HepG2 (cell line): ENCODE measurements around the gene ARL8B. TPM values are rescaled to one million over a fixed set of nuclear protein-coding genes. Genes with fewer than 3 reads are reported as not detected.

Source experiments
- ATAC-seq: fragments of 200-7000 bp; cut with Tn5 transposase; 3 replicates; pipeline ENCODE4 v1.9.1; 2020; ENCODE audit warnings: mild to moderate bottlenecking, moderate library complexity
- BruUV-seq: library from RNA; stranded (reverse); fragments of 400-500 nt; replicated peaks from 2 replicates; lab custom pipeline; 2021; lab: Mats Ljungman, UMichigan
- CTCF ChIA-PET: fragments of 300-600 bp; formaldehyde crosslinking; extraction: SDS; loops from one replicate; lab custom pipeline; 2021; ENCODE audit warnings: low total read pairs, inconsistent platforms, low intra/inter-chr PET ratio; lab: Yijun Ruan, JAX
- POLR2A ChIA-PET: fragments of 350-600 bp; sonication (Branson Sonifier 250); formaldehyde crosslinking; loops from one replicate; lab custom pipeline; 2020; ENCODE audit warnings: antibody characterized with exemption, inconsistent platforms; lab: Yijun Ruan, JAX
- DNase-seq: peaks from one replicate; pipeline ENCODE4 v3.0.0-alpha.2; 2015; ENCODE audit warnings: low spot score
- FAIRE-seq: peaks from 3 replicates; lab custom pipeline; 2011; peaks lifted over from hg19 to GRCh38; lab: Jason Lieb, UNC
- H2AFZ ChIP-seq: one replicate; pipeline ENCODE4 v1.6.1; 2011; ENCODE audit warnings: low read length, inconsistent platforms
- H3K27ac ChIP-seq: fragments of 300-600 bp; 3 replicates; pipeline ENCODE4 v1.8.0; 2011; ENCODE audit warnings: mixed run types, mild to moderate bottlenecking, mixed read lengths, low read length, inconsistent platforms; ENCODE audit not compliant: insufficient read depth; ENCODE audit errors: extremely low read length
- H3K27me3 ChIP-seq, 2 experiments: fragments of 200-600 bp in 1 of 2; 2 replicates in 1 of 2; 3 replicates in 1 of 2; pipeline versions ENCODE4 v1.6.0 to v1.8.0; 2011; ENCODE audit warnings: low read length in 2 of 2, mild to moderate bottlenecking in 2 of 2, moderate library complexity in 2 of 2, inconsistent platforms in 1 of 2; ENCODE audit not compliant: insufficient read depth in 2 of 2, control insufficient read depth in 1 of 2
- H3K36me3 ChIP-seq, 2 experiments: fragments of 200-600 bp in 1 of 2; replicated peaks in 1 of 2; 2 replicates in 1 of 2; 3 replicates in 1 of 2; pipeline versions ENCODE4 v1.5.1 to v1.8.0; 2011; ENCODE audit warnings: low read length in 2 of 2, inconsistent platforms in 1 of 2; ENCODE audit not compliant: insufficient read depth in 2 of 2, control insufficient read depth in 1 of 2
- H3K4me1 ChIP-seq: 2 replicates; pipeline ENCODE4 v1.5.1; 2012; ENCODE audit warnings: low read length, inconsistent platforms; ENCODE audit not compliant: insufficient read depth
- H3K4me2 ChIP-seq: 2 replicates; pipeline ENCODE4 v1.6.0; 2011; ENCODE audit warnings: low read depth, low read length, inconsistent platforms
- H3K4me3 ChIP-seq, 3 experiments: fragments of 200-600 bp in 1 of 3; sonication (generic), shearing (Covaris generic) in 1 of 3; replicated peaks in 1 of 3; 2 replicates each; pipeline ENCODE4 v1.5.1; 2011 to 2016; ENCODE audit warnings: low read length in 3 of 3, inconsistent platforms in 2 of 3, low read depth in 2 of 3, mild to moderate bottlenecking in 2 of 3, control low read depth in 1 of 3, mixed read lengths in 1 of 3; ENCODE audit not compliant: insufficient read depth in 1 of 3
- H3K79me2 ChIP-seq: one replicate; pipeline ENCODE4 v1.6.1; 2011; ENCODE audit warnings: low read length, inconsistent platforms; ENCODE audit not compliant: insufficient read depth
- H3K9ac ChIP-seq: 2 replicates; pipeline ENCODE4 v1.6.0; 2011; ENCODE audit warnings: mild to moderate bottlenecking, low read depth, low read length, inconsistent platforms; ENCODE audit not compliant: insufficient read depth
- H3K9me3 ChIP-seq: 2 replicates; pipeline ENCODE4 v1.5.1; 2012; ENCODE audit warnings: mild to moderate bottlenecking, low read length
- H4K20me1 ChIP-seq: 2 replicates; pipeline ENCODE4 v1.6.0; 2011; ENCODE audit warnings: inconsistent platforms, mild to moderate bottlenecking, low read length, moderate library complexity; ENCODE audit not compliant: insufficient read depth
- FOXJ3 ChIP-seq: sonication (generic); formaldehyde crosslinking; IDR thresholded peaks from 2 replicates; pipeline ENCODE4 v1.4.0; 2020; ENCODE audit warnings: missing genetic modification reagents, mild to moderate bottlenecking, borderline replicate concordance
- GTF3A ChIP-seq: sonication (generic); formaldehyde crosslinking; conservative IDR thresholded peaks from 2 replicates; pipeline ENCODE4 v1.4.0; 2020; ENCODE audit warnings: mild to moderate bottlenecking, missing genetic modification reagents
- ZNF264 ChIP-seq: sonication (generic); formaldehyde crosslinking; IDR thresholded peaks from 2 replicates; pipeline ENCODE4 v1.4.0; 2020; ENCODE audit warnings: missing genetic modification reagents
- ZNF484 ChIP-seq: sonication (generic); formaldehyde crosslinking; IDR thresholded peaks from 2 replicates; pipeline ENCODE4 v1.5.1; 2020; ENCODE audit warnings: mild to moderate bottlenecking, low read depth, missing genetic modification reagents, borderline replicate concordance
- ZSCAN20 ChIP-seq: sonication (generic); formaldehyde crosslinking; IDR thresholded peaks from 2 replicates; pipeline ENCODE4 v1.4.0; 2020; ENCODE audit warnings: missing genetic modification reagents, mild to moderate bottlenecking, borderline replicate concordance
- ZSCAN22 ChIP-seq: sonication (generic); formaldehyde crosslinking; IDR thresholded peaks from 2 replicates; pipeline ENCODE4 v1.4.0; 2020; ENCODE audit warnings: mild to moderate bottlenecking, missing genetic modification reagents
- WGBS: methylation state at CpG from one replicate; pipeline ENCODE4 v1.1.6; 2017; ENCODE audit warnings: low lambda C conversion rate; 5-methylcytosine and 5-hydroxymethylcytosine counted together
- in situ Hi-C: cut with HindIII; loops from 2 replicates; pipeline ENCODE4 v1.10.0; 2017; ENCODE audit warnings: low pct_unique_long_range_greater_than_20kb; ENCODE audit not compliant: extremely low pct_ligation_motif_present
- intact Hi-C: fragments of 100-400 bp; cut with micrococcal nuclease; formaldehyde crosslinking; loops from one replicate; pipeline ENCODE4 v1.10.0; 2022; ENCODE audit not compliant: unreplicated experiment
- polyA plus RNA-seq, 8 experiments: library from polyadenylated mRNA; depleted of rRNA in 3 of 8; stranded (reverse) in 7 of 8; unstranded in 1 of 8; fragments of >200 nt; fragmentation: Illumina TruSeq in 4 of 8; extraction: Trizol in 4 of 8; gene quantifications; 2 replicates each; pipeline versions ENCODE4 v1.2.1 to v1.2.3, GENCODE V29; 2011 to 2016; ENCODE audit warnings: low read depth in 4 of 8, missing spikeins in 1 of 8, mixed read lengths in 1 of 8; ENCODE audit not compliant: insufficient read depth in 1 of 8
- total RNA-seq, 5 experiments: library from RNA; depleted of rRNA; stranded (reverse); fragments of >200 nt; fragmentation: Illumina TruSeq; extraction: Trizol; gene quantifications; 2 replicates each; pipeline ENCODE4 v1.2.3, GENCODE V29; 2016; ENCODE audit warnings: low read depth in 1 of 5
- TF ChIP-seq, protein P1 (sequence below): IDR thresholded peaks from 2 replicates; pipeline ENCODE4 v1.6.1; 2016; ENCODE audit warnings: missing compliant biosample characterization, missing genetic modification reagents, borderline replicate concordance
- TF ChIP-seq, protein P2 (sequence below): sonication (generic); formaldehyde crosslinking; IDR thresholded peaks from 2 replicates; pipeline ENCODE4; 2020; ENCODE audit warnings: missing genetic modification reagents, mild to moderate bottlenecking, borderline replicate concordance
- TF ChIP-seq, protein P3 (sequence below), 2 experiments: sonication (generic) in 1 of 2; formaldehyde crosslinking in 1 of 2; IDR thresholded peaks; 2 replicates each; pipeline versions ENCODE4 v1.6.1 to v1.9.0; 2014 to 2022; ENCODE audit warnings: antibody characterized with exemption in 1 of 2, borderline replicate concordance in 1 of 2, inconsistent platforms in 1 of 2, low read depth in 1 of 2, missing genetic modification reagents in 1 of 2

ARL8B gene
- total and polyA plus RNA-seq, 2 of the 13 experiments (the other 11 are each of a cell fraction or from before 2014, with no cell fraction given), result 23.5 to 30.4 TPM

DNA sequence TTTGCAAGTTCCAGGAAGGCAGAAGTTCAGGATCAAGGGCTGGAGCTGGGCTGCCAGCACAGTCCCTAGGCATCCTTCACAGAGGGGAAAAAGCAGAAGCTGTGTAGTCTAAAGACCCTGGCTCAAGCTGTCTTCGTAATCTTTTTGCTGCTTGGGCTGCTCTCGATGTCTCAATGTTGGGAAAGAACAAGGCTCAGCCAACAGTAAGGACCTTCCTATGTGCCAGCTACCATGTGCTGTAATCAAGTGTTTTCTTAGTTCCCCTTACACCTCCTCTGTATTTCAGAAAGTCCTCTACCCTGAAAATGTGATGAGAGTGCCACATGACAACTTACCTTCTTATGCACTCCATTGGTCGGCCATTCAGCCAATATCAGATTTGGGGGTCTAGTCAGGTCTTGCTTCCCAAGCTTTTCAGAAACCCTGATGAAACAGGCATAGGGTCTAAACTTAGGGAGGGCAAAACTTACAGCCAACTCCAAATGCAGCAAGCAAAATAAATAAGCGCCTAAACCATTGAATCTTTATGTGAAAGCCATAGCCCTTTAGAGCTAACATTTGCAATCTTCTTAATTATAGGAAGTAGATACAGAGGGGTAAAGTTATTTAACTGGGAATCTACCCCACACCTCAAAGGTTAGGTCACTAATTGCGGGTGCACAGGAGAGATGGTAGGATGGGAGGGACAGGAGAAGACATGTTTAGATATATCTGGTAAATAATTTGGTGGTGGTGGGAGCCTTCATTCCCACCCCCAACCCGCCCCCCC is 64.2 kb downstream of the ARL8B start (continued):
- TF ChIP-seq, protein P1, sequence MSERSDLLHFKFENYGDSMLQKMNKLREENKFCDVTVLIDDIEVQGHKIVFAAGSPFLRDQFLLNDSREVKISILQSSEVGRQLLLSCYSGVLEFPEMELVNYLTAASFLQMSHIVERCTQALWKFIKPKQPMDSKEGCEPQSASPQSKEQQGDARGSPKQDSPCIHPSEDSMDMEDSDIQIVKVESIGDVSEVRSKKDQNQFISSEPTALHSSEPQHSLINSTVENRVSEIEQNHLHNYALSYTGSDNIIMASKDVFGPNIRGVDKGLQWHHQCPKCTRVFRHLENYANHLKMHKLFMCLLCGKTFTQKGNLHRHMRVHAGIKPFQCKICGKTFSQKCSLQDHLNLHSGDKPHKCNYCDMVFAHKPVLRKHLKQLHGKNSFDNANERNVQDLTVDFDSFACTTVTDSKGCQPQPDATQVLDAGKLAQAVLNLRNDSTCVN (CRISPR knock-in tag), result no peak
- TF ChIP-seq ZSCAN22 (CRISPR knock-in tag), result no peak
- TF ChIP-seq, protein P2, sequence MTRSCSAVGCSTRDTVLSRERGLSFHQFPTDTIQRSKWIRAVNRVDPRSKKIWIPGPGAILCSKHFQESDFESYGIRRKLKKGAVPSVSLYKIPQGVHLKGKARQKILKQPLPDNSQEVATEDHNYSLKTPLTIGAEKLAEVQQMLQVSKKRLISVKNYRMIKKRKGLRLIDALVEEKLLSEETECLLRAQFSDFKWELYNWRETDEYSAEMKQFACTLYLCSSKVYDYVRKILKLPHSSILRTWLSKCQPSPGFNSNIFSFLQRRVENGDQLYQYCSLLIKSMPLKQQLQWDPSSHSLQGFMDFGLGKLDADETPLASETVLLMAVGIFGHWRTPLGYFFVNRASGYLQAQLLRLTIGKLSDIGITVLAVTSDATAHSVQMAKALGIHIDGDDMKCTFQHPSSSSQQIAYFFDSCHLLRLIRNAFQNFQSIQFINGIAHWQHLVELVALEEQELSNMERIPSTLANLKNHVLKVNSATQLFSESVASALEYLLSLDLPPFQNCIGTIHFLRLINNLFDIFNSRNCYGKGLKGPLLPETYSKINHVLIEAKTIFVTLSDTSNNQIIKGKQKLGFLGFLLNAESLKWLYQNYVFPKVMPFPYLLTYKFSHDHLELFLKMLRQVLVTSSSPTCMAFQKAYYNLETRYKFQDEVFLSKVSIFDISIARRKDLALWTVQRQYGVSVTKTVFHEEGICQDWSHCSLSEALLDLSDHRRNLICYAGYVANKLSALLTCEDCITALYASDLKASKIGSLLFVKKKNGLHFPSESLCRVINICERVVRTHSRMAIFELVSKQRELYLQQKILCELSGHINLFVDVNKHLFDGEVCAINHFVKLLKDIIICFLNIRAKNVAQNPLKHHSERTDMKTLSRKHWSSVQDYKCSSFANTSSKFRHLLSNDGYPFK (CRISPR knock-in tag), result no peak
- TF ChIP-seq, all 625 proteins: peak for 4

DNA sequence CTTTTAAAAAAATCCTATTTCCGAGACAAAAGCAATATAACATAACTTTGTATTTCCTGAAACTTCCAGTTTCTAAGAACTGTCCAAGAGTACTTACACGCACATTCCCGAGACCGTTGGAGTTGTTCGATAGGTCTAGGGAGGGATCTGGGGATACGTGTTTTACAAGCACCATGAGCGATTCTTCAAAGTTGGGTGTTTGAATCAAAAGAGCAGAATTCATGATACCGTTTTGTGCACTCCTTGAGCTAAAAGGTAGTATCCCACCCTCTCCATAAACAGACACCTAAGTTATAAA is 64.7 kb downstream of the ARL8B start:
- POLR2A ChIA-PET, result interaction anchor here (1.3 to 1.4 kb wide), 2 partner anchors 48 to 53 kb away, joined by 3 to 6 read pairs; no protein-coding TSS in a partner anchor
- Histone ChIP-seq H3K4me1 (peaks cover 36% of the 10 kb centered on the region), H3K27ac (peak overlapping the region; percentile 89), H3K4me3 (peak overlapping the region; percentile 50 to 76 (median 72)), H3K27me3 (no peaks in the 10 kb centered on the region; a peak in 1 of 5 replicates), H2AFZ (peak overlapping the region; percentile 45), H3K79me2 (peaks cover 46% of the 10 kb centered on the region), H3K9ac (peak overlapping the region; percentile 88), H3K9me3 (no peaks in the 10 kb centered on the region), H3K36me3 (peaks cover 0 to 11% of the 10 kb centered on the region in 2 experiments; a peak in 3 of 5 replicates), H4K20me1 (peaks cover 15% of the 10 kb centered on the region; the same call in 1 of the 2 replicates), H3K4me2 (peak overlapping the region; percentile 98)
- 3% methylated on average over 8 of the region's 8 CpGs for WGBS
- FAIRE-seq (no peak), ATAC-seq (no peak), DNase-seq (peak; percentile 15)
- TF ChIP-seq ZSCAN20, result no peak
- no peak for TF ChIP-seq GTF3A
- TF ChIP-seq, protein P3, sequence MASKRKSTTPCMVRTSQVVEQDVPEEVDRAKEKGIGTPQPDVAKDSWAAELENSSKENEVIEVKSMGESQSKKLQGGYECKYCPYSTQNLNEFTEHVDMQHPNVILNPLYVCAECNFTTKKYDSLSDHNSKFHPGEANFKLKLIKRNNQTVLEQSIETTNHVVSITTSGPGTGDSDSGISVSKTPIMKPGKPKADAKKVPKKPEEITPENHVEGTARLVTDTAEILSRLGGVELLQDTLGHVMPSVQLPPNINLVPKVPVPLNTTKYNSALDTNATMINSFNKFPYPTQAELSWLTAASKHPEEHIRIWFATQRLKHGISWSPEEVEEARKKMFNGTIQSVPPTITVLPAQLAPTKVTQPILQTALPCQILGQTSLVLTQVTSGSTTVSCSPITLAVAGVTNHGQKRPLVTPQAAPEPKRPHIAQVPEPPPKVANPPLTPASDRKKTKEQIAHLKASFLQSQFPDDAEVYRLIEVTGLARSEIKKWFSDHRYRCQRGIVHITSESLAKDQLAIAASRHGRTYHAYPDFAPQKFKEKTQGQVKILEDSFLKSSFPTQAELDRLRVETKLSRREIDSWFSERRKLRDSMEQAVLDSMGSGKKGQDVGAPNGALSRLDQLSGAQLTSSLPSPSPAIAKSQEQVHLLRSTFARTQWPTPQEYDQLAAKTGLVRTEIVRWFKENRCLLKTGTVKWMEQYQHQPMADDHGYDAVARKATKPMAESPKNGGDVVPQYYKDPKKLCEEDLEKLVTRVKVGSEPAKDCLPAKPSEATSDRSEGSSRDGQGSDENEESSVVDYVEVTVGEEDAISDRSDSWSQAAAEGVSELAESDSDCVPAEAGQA (IDR thresholded peaks at IDR 0.05; ENCODE audit: low read depth), result no peak
- TF ChIP-seq, protein P3 (CRISPR knock-in tag; IDR thresholded peaks at IDR 0.05; ENCODE audit: borderline replicate concordance), result 0 out of 2 replicates have a peak, but pooled peaks have one; percentile 18
- 0 out of 2 replicates have a peak, but pooled peaks have one; percentile 5 for TF ChIP-seq ZNF264
- TF ChIP-seq FOXJ3, result 0 out of 2 replicates have a peak, but pooled peaks have one; percentile 10
- no peak for TF ChIP-seq ZNF484
- CTCF ChIA-PET, result no interaction called here
- intact Hi-C loops (loop anchor here (1.0 to 10.0 kb wide), 3 partner anchors 49 to 202 kb away; partner anchors contain the start of gene ARL8B), in situ Hi-C loops (loop anchor here (5.0 kb wide), 1 partner anchor 65 kb away; the partner anchor contains the start of gene ARL8B)
- TSS peak; percentile 85 for BruUV-seq
